ENCODE data around the gene PCSK4. TPM values are rescaled to one million over a fixed set of nuclear protein-coding genes. Genes with fewer than 3 reads are reported as not detected.

PCSK4 gene
- total and polyA plus RNA-seq, 2 of the 13 experiments (the other 11 are each of a cell fraction or from before 2014, with no cell fraction given): 2.0 to 2.7 TPM

DNA sequence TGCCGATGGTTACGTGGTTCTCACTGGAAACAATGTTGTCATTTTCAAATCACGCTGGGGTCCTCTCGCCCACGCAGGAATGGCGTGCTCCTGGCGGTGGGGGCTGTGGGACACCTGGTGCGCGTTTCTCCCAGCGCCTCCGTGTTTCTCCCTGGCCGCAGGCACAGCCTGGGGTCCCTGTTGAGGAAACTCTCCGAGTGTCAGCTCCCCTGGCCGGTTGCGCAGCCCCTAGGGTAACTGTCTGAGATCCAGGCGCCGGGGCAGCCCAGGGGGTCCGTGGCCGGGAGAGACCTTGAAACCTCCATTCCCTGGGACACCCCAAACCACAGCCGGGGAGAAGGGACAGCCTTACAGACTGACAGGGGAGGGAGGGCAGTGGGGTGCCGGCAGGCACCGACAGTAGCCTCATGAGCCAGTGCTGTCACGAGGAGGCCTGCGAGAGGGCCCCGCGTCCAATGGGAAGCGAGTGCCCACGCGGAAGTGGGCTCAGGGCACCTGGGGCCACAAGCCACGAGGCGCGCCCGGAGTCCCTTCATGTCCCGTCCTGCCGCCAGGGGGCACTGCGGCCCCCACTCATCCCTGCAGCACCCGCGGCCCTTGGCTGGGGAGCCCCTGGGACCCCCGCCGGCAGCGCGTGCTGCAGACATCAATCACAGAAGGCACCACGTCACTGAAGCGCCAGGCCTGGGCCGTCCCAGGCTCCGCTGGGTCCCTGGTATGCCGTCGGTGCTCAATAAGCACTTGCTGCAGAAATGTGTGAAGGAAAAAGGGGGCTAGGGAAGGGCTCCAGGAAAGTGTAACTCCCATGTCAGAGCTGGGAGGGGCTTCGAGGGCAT is 13.2 kb upstream of the PCSK4 start (continued):
- peak; percentile 63; the same call in 1 of the 2 replicates for TF ChIP-seq ARID4A (CRISPR knock-in tag; IDR thresholded peaks at IDR 0.05; ENCODE audit: borderline replicate concordance)
- no peak; the same call in 1 of the 2 replicates for TF ChIP-seq MAZ (IDR thresholded peaks at IDR 0.05; ENCODE audit: borderline replicate concordance, low read depth, low read length)
- 0 out of 2 replicates have a peak, but pooled peaks have one; percentile 47 for TF ChIP-seq MAZ (CRISPR knock-in tag; IDR thresholded peaks at IDR 0.05; ENCODE audit: low read depth)
- TF ChIP-seq FOXO4 (CRISPR knock-in tag; conservative IDR thresholded peaks at IDR 0.05): 0 out of 2 replicates have a peak, but pooled peaks have one; percentile 55
- 0 out of 2 replicates have a peak, but pooled peaks have one; percentile 42 for TF ChIP-seq ZNF746 (CRISPR knock-in tag; IDR thresholded peaks at IDR 0.05)
- 0 out of 2 replicates have a peak, but pooled peaks have one; percentile 38 for TF ChIP-seq ISL2 (CRISPR knock-in tag; IDR thresholded peaks at IDR 0.05)
- TF ChIP-seq GATAD2A (CRISPR knock-in tag; IDR thresholded peaks at IDR 0.05): peak; percentile 64
- peak; percentile 89 for TF ChIP-seq ZBTB7A (CRISPR knock-in tag; IDR thresholded peaks at IDR 0.05)
- TF ChIP-seq ZNF563 (CRISPR knock-in tag; IDR thresholded peaks at IDR 0.05): peak; percentile 59; the same call in 1 of the 2 replicates
- no peak for TF ChIP-seq HOMEZ (CRISPR knock-in tag; IDR thresholded peaks at IDR 0.05; ENCODE audit: low read depth)
- no peak for TF ChIP-seq TEAD2 (CRISPR knock-in tag; IDR thresholded peaks at IDR 0.05)
- TF ChIP-seq, protein P1, sequence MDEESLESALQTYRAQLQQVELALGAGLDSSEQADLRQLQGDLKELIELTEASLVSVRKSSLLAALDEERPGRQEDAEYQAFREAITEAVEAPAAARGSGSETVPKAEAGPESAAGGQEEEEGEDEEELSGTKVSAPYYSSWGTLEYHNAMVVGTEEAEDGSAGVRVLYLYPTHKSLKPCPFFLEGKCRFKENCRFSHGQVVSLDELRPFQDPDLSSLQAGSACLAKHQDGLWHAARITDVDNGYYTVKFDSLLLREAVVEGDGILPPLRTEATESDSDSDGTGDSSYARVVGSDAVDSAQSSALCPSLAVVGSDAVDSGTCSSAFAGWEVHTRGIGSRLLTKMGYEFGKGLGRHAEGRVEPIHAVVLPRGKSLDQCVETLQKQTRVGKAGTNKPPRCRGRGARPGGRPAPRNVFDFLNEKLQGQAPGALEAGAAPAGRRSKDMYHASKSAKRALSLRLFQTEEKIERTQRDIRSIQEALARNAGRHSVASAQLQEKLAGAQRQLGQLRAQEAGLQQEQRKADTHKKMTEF (CRISPR knock-in tag; IDR thresholded peaks at IDR 0.05): peak; percentile 36; the same call in 1 of the 2 replicates
- no peak for TF ChIP-seq MATR3 (CRISPR knock-in tag; IDR thresholded peaks at IDR 0.05)
- TF ChIP-seq, protein P2, sequence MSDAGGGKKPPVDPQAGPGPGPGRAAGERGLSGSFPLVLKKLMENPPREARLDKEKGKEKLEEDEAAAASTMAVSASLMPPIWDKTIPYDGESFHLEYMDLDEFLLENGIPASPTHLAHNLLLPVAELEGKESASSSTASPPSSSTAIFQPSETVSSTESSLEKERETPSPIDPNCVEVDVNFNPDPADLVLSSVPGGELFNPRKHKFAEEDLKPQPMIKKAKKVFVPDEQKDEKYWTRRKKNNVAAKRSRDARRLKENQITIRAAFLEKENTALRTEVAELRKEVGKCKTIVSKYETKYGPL (CRISPR knock-in tag; IDR thresholded peaks at IDR 0.05): no peak
- 0 out of 2 replicates have a peak, but pooled peaks have one; percentile 26 for TF ChIP-seq TFDP2 (CRISPR knock-in tag; IDR thresholded peaks at IDR 0.05)
- no peak for TF ChIP-seq IKZF1 (IDR thresholded peaks at IDR 0.05)

Data from HepG2 (cell line).